Heart right ventricle (tissue), 16 donors: Measurements from ENCODE around the gene TEAD1. TPM values are rescaled to one million over a fixed set of nuclear protein-coding genes. Genes with fewer than 3 reads are reported as not detected.

Source experiments
- ATAC-seq, 8 donors: fragments of 200-7000 bp; cut with Tn5 transposase; one replicate each; pipeline ENCODE4 v1.9.1; 2020; ENCODE audit warnings: mild to moderate bottlenecking in 8 of 8, moderate library complexity in 8 of 8, moderate number of reproducible peaks in 1 of 8
- DNase-seq, 2 donors: peaks; one replicate each; pipeline ENCODE4 v3.0.0-alpha.2; 2020
- H3K27ac ChIP-seq, 10 donors: fragments of 200-600 bp; sonication (generic) in 2 of 10; one replicate each; pipeline versions ENCODE4 v1.5.0 to v1.8.0; 2020 to 2022; ENCODE audit warnings: mild to moderate bottlenecking in 3 of 10
- H3K27me3 ChIP-seq, 7 donors: fragments of 200-600 bp; one replicate each; pipeline ENCODE4 v1.8.0; 2021 to 2022; ENCODE audit warnings: mild to moderate bottlenecking in 2 of 7
- H3K36me3 ChIP-seq, 9 donors: fragments of 200-600 bp; sonication (generic) in 1 of 9; one replicate each; pipeline versions ENCODE4 v1.5.0 to v1.8.0; 2020 to 2022; ENCODE audit warnings: mild to moderate bottlenecking in 2 of 9
- H3K4me1 ChIP-seq, 9 donors: fragments of 200-600 bp; sonication (generic) in 1 of 9; one replicate each; pipeline versions ENCODE4 v1.5.0 to v1.8.0; 2020 to 2022; ENCODE audit warnings: mild to moderate bottlenecking in 4 of 9
- H3K4me3 ChIP-seq, 10 donors: fragments of 200-600 bp; sonication (generic) in 2 of 10; one replicate each; pipeline versions ENCODE4 v1.5.0 to v1.8.0; 2020 to 2022; ENCODE audit warnings: mild to moderate bottlenecking in 7 of 10, moderate library complexity in 2 of 10
- H3K9me3 ChIP-seq, 11 donors: fragments of 200-600 bp in 10 of 11; sonication (generic) in 2 of 11; one replicate each; pipeline versions ENCODE4 v1.5.0 to v1.8.0; 2013 to 2022; ENCODE audit warnings: mild to moderate bottlenecking in 2 of 11, control low read depth in 1 of 11, moderate library complexity in 1 of 11
- CTCF ChIP-seq, 9 donors: fragments of 200-600 bp; sonication (generic) in 2 of 9; IDR thresholded peaks; one replicate each; pipeline versions ENCODE4 v1.5.0 to v1.8.0; 2021 to 2022; ENCODE audit warnings: antibody characterized with exemption in 9 of 9, mild to moderate bottlenecking in 5 of 9, moderate library complexity in 1 of 9
- WGBS, 2 donors: extraction: QIAGEN DNeasy Blood & Tissue Kit; methylation state at CpG; one replicate each; pipeline ENCODE4 v1.1.7; 2013; ENCODE audit warnings: inconsistent platforms in 1 of 2; 5-methylcytosine and 5-hydroxymethylcytosine counted together
- intact Hi-C, 10 donors: fragments of 100-400 bp; cut with DNase I; formaldehyde crosslinking; loops; one replicate each; pipeline versions ENCODE4 v1.11.1 to v1.14.2; 2022
- polyA plus RNA-seq, 2 donors: library from polyadenylated mRNA; stranded (reverse); fragments of 200-250 nt; gene quantifications; one replicate each; pipeline ENCODE4 v1.2.3, GENCODE V29; 2013
- total RNA-seq, 10 donors: library from RNA; stranded (reverse); fragmentation: NEBNext Ultra II Directional in 3 of 10; extraction: Animal tissue kit (Norgen Biotek cat#: 25700) in 3 of 10; gene quantifications; one replicate each; pipeline versions ENCODE4 v1.2.1 to v1.2.4, GENCODE V29; 2021 to 2023
- donor health status: Arrhythmogenic right ventricular cardiomyopathy.
- donor health status: ischemic (EF 13 %, LVEDD 7.1; RV severe dilation, severe dysfunction).
- donor health status: healthy with polysubstance abuse.
- donor health status: DM: no; HTN: yes; CAD: no.
- donor health status: DM: no; HTN: no; CAD: no.
- donor health status: ischemic (EF 25% LVEDD 6.9; RV normal size, moderate dysfunction).
- donor health status: ischemic (EF 25% LVEDD 5.7; RV mildly dilated, moderate dysfunction).
- donor health status: healthy.
- donor health status: DM: yes; HTN: yes; CAD: no.
- donor health status: Ischemic cardiomyopathy.
- donor health status: ischemic (EF 35%, LVEDD 5.7; RV mildly dilated, moderate dysfunction).
- donor health status: nonischemic (EF 11% LVEDD 7.7; RV severe dilation, severe dysfunction).
- donor health status: DM: yes; HTN: yes; CAD: no.
- donor health status: PGD.
- donor health status: ischemic (EF 29% LVEDD 5.4; RV normal size, mild dysfunction).
- donor health status: nonischemic (EF 23%, LVEDD 6.1; RV moderate dilation, normal function).

The TEAD1 gene
- total and polyA plus RNA-seq, 12 donors = 12.7 to 138 (median 116) TPM

DNA sequence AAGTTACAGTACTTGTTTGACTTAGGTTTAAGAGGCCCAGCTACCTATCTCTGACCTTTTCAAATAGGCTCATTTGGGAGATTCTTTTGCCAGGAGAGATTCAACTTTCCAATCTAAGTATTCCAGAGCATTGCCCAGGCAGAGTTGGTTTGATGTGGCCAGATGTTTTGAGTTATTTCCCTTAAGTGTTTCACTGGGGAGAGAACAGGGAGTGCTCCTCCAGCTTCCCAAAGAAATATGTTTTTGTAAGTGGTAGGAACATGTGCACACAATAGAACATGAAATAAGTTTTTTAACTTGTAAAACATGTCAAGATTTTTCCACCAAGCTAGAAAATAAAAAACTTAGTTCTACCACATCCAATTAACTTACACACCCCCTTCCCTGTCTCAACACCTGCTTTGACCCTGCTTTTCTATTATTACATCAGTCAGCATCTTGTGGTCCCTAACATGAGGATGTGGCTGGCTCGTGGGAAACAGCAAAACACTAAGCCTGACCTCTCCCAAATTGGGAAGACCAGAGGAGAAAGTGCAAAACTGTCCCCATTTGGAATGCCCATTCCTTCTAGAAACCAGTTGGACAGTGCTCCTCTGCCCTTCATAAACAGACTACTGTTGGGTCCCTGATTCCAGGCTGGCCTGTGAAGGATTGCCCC is 264.5 kb downstream of the TEAD1 start:
- Histone ChIP-seq H3K4me1 (no peaks in the 10 kb centered on the region), H3K27me3 (no peaks in the 10 kb centered on the region), H3K27ac (no peak overlapping the region), H3K9me3 (no peaks in the 10 kb centered on the region), H3K36me3 (peaks cover 0 to 88% (median 20%) of the 10 kb centered on the region in 9 donors), H3K4me3 (no peak overlapping the region)
- 97 to 98% methylated on average over 1 of the region's 1 CpG for WGBS, 2 donors
- DNase-seq = no peak
- TF ChIP-seq CTCF (IDR thresholded peaks at IDR 0.05) = no peak
- ATAC-seq = no peak
- intact Hi-C loops = no loop called here

- Histone ChIP-seq H3K36me3 (peaks cover 0 to 68% (median 20%) of the 10 kb centered on the region in 9 donors), H3K4me1 (no peaks in the 10 kb centered on the region), H3K27ac (no peak overlapping the region), H3K27me3 (no peaks in the 10 kb centered on the region), H3K9me3 (peaks cover 0 to 8% (median 0%) of the 10 kb centered on the region in 11 donors), H3K4me3 (no peak overlapping the region)
- no peak for DNase-seq
- intact Hi-C loops = no loop called here
- no peak for TF ChIP-seq CTCF (IDR thresholded peaks at IDR 0.05)
- ATAC-seq = no peak
- WGBS, 2 donors = 96 to 97% methylated on average over 4 of the region's 4 CpGs
Measured at GRCh38 chr11:12941671-12942070, 267.4 kb downstream of the TEAD1 start.

DNA sequence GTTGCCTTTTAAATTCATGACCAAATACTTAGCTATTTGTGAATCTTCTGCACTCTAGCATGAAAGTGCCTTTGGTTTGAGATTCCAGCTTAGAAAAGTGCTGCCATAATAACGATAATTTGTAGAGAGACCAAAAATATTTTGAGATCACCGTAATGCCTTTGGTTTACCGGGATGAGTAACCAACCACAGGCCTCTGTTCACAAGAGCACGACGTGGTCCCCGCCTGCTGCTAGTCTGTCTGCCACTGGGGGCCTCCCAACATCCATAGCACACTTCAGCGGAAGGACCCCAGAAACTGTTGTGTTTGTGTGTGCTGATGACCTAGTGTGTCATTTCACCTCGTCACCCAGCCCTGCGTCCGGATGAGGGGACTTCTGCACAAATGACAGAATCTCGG is 267.9 kb downstream of the TEAD1 start:
- ATAC-seq (no peak), DNase-seq (no peak)
- intact Hi-C loops = no loop called here
- Histone ChIP-seq H3K27ac (no peak overlapping the region), H3K27me3 (no peaks in the 10 kb centered on the region), H3K36me3 (peaks cover 0 to 63% (median 20%) of the 10 kb centered on the region in 9 donors), H3K9me3 (peaks cover 0 to 12% (median 0%) of the 10 kb centered on the region in 11 donors), H3K4me3 (no peak overlapping the region), H3K4me1 (no peaks in the 10 kb centered on the region)
- WGBS, 2 donors = 96% methylated on average over 11 of the region's 11 CpGs
- TF ChIP-seq CTCF (IDR thresholded peaks at IDR 0.05) = no peak

DNA sequence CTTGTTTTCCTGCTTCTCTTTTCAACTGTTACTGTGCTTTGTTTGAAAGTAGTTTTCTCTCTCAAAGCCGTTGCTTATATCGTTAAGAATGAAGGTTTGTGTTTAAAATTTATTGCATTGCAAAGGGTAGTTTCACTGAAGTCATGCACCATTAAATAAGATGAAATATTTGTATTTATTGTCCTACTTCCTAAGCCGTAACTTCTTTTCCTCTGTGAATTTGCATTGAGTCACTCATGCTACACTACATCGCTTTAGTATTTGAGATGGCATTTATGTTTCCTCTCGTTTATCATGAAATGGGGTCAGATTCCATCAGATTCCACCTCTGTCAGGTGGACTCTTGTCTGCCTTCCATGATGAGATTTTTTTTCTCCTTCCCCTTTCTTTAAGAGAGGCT is 269.1 kb downstream of the TEAD1 start:
- no peak overlapping the region for H3K27ac ChIP-seq
- H3K4me3 ChIP-seq = no peak overlapping the region
- no peak for ATAC-seq
- WGBS, 2 donors = 95% methylated on average over 5 of the region's 5 CpGs
- peaks cover 0 to 53% (median 15%) of the 10 kb centered on the region in 9 donors for H3K36me3 ChIP-seq
- no peaks in the 10 kb centered on the region for H3K4me1 ChIP-seq
- TF ChIP-seq CTCF (IDR thresholded peaks at IDR 0.05) = no peak
- DNase-seq = no peak
- no peaks in the 10 kb centered on the region for H3K27me3 ChIP-seq
- intact Hi-C loops = no loop called here
- peaks cover 0 to 13% (median 0%) of the 10 kb centered on the region in 11 donors for H3K9me3 ChIP-seq
